Epidermal melanocyte (primary cell): ENCODE measurements around the gene PARP3.

ENCODE experiments used
- DNase-seq: peaks from one replicate; pipeline ENCODE4 v3.0.0; 2011; ENCODE audit warnings: low spot score; ENCODE audit not compliant: insufficient read length

The PARP3 gene

DNA sequence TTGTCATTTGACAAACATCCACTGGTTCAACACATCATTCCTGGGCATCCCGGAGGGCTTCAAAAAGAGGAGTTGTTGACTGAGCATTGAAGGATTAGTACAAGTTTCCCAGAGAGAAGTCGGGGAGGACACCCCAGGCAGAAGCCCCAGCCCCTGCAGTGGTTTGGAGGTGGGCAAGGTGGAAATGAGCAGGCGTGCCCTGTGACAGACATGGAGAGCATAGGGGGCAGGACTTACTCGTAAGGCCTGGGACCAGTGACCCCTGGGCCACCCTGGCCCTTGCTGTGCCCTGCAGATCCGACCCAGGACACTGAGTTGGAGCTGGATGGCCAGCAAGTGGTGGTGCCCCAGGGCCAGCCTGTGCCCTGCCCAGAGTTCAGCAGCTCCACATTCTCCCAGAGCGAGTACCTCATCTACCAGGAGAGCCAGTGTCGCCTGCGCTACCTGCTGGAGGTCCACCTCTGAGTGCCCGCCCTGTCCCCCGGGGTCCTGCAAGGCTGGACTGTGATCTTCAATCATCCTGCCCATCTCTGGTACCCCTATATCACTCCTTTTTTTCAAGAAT lies 5.9 kb downstream of the PARP3 start:
- DNase-seq: no peak

DNA sequence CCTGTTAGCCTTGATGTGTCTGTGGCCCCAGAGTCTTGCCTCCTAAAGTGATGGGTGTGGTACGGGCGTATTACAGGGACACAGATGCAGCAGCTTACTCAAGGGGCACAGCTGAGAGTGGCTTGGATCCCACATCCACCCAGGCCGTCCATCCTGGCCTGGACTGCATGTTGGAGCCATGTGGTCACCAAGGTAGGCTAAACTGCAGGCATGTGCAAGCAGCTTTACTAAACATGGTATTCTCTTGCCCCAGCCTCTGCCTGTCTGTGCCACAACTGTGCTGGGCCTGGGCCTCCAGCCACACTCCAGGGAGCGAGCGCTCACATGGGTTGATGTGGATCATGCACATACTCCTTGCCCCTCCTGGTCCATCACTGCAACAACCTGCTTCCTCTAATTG lies 7.0 kb downstream of the PARP3 start:
- DNase-seq: no peak

GRCh38 chr3:51950899-51951298 lies 8.7 kb downstream of the PARP3 start:
- DNase-seq: no peak

DNA sequence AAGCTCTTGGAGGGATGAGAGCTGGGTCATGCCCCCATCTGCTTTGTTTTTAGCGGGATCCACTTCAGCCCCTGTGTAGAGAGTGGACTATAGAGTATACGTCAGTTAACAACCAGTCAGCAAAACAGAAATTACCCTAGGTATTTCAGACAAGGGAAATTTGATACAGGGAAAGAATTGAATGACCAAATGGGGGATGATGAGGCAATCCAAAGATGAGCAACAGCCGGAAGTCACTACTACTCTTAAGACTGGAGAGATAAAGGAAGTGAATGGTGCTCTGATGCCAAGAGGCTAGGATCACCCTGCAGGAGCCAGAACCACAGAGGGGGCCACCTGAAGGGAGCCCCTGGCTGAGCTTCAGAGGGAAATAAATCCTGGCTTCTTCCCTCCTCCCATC lies 11.3 kb downstream of the PARP3 start:
- DNase-seq: no peak

DNA sequence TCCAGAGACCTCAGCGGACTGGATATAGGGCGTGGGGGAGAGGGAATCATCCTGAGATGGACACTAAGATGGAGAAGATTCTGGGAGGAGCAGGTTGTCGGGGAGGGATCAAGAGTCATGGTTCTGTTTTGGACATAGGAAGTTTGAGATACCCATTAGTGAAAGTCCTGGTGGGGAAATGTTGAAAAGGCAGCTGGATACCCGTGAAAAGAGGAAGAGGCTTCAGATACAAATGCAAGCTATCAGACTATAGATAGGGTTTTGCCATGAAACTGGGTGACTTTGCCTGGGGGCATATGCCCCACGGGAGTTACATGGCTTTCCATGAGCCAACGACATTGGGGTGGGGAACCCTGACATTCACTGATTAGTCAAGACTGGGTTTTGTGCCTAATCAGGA lies 11.9 kb downstream of the PARP3 start:
- no peak for DNase-seq

- DNase-seq: no peak
Measured at GRCh38 chr3:51954713-51955112, 12.6 kb downstream of the PARP3 start.

DNA sequence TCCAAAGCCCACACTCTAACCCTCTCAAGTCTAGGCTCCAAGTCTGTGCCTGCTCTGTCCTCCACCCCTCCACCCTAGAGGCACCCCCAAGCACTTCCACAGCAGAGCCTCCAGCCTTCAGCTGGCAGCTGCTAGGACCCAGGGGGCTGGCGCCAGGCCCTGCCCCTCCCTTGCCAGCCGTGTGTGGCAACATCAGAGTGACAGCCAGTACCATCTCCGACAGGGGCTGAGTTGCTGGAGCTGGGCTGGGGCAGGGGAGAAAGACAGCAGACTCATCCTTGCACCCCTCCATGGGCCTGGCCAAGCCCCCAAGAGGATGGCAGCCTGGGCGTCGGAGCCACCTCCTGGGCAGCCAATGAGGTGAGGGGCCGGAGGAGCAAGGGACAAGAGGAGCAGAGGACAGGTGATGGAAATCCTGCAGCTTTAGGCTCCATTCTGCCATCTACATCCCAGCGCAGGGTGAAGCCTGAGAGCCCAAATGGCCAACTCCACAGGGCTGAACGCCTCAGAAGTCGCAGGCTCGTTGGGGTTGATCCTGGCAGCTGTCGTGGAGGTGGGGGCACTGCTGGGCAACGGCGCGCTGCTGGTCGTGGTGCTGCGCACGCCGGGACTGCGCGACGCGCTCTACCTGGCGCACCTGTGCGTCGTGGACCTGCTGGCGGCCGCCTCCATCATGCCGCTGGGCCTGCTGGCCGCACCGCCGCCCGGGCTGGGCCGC lies 13.2 kb downstream of the PARP3 start, which contains the start of gene GPR62:
GPR62 (plus strand) TSS at position 207 of the 718 bp plus-strand sequence; CDS start at position 479, 272 bp downstream.
- DNase-seq: no peak

- peak; percentile 66 for DNase-seq
Measured at GRCh38 chr3:51955893-51956770, 14.0 kb downstream of the PARP3 start.

DNA sequence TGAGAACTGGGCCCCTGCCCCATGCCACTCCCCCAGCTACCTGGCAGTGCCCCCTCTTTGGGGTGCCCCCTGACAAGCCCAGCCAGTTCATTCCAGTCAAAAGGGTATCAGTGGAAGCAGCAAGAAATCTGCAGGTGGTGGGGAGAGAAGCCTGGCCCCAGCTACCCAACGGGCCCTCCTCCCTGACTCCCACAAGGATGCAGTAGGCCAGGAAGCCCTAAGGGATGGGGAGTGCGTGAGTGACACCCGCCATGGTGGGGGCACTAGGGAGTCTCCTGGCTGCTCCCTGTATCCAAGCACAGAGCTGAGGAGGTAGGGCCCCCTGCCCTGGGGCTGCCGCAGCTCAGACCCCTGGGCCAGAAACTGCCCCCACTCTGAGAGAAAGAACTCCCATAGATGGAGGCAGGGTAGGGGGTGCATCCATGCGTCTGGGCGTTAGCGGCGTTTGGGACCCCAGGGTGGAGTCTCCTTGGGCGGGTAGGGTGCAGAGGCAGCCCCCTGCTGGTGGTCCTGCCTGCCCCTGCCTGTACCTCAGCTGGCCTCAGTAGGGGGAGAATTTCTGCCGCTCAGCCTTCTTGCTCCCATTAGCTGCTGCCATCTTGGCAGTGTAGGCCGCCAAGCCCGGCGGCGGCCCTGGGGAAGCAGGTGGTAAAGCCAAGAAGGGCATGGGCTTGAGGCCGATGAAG lies 15.5 kb downstream of the PARP3 start:
- DNase-seq: no peak

DNA sequence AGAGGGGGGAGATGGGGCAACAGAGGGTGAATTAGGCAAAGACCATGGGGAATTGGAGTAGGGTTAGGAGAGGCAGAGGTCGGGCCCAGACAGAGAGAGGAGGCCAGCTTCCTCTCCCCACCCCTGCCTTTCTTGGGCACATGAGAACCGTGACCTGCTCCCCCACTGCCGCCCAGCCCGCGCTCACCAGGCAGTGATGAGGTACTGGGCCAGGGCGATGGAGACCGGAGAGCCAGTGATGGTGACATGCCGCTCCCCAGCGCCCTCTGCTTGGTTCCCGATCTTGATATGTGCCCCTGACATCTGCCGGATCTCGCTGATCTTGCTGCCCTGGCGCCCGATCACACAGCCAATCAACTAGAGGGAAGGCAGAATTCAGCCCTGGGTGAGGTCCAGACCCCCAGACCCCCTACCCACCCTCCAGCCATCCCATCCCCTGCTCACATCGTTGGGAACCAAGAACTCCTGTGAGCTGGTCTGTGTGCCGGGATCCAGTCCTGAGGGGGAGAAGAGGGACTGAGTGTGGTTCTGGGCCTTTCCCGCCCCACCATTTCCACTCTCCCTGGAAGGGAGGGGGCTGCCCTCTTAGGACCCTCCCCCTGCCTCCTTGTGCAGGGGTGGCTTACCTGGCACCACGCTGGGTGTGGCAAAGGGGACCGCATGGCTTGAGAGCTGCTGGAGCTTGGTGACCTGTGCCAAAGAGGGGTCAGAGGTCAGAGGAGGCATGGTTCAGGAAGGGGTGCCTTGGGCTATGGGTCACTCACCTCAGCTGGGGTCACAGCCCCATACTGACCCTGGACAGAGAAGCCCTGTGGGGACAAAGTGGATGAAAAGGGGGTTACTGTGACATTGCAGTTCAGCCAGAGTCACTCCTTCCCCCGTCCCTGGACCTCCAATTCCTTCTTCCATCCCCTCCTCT lies 16.7 kb downstream of the PARP3 start:
- no peak for DNase-seq

GRCh38 chr3:51959651-51960050 lies 17.5 kb downstream of the PARP3 start:
- no peak for DNase-seq

GRCh38 chr3:51960386-51960785 lies 18.2 kb downstream of the PARP3 start:
- no peak for DNase-seq

- no peak for DNase-seq
Measured at GRCh38 chr3:51961011-51961410, 18.8 kb downstream of the PARP3 start.

DNA sequence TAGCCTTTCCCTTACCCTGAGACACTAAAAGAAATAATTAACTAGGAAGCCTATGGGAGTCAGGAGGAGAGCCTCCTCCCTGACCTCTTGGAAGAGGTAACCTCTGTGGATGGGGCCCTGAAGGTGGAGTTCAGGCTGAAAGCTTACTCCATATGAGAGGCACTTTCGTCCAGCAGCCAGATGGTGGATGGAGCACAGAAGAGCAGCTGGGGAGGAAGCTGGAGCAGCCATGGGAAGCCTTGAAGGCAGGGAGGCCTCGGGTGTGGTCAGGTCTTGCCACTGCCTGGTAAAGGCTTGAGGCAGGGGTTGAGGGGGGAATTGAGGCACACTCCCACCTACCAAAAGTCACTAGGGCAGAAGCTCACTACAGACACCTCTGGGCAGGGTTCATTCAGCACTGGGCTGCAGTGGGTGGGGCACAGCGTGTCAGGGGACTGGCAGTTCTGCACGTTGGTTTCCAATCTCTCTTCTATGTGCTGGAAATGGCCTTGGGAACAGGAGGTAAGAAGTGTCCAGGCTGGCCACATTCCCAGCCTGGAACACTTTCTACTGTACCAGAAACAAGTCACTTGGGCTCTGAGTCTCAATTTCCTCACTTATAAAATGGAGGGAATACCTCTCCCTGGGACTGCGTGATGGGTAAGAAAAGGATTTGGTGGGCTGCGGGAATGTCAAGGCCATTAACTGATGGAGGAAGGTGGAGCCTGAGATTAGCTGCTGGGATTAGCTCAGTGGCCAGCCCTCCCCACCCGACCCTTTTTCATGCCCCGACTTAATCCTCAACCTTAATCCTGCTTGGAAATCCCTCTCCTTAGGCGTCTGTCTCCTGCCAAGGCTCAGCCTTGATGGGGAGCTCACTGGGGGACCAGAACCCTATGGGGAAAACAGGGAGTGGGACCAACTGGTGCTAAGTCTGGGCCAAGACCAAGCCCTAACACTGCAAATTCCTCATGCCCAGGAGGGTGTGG lies 19.7 kb downstream of the PARP3 start:
- DNase-seq: no peak

DNA sequence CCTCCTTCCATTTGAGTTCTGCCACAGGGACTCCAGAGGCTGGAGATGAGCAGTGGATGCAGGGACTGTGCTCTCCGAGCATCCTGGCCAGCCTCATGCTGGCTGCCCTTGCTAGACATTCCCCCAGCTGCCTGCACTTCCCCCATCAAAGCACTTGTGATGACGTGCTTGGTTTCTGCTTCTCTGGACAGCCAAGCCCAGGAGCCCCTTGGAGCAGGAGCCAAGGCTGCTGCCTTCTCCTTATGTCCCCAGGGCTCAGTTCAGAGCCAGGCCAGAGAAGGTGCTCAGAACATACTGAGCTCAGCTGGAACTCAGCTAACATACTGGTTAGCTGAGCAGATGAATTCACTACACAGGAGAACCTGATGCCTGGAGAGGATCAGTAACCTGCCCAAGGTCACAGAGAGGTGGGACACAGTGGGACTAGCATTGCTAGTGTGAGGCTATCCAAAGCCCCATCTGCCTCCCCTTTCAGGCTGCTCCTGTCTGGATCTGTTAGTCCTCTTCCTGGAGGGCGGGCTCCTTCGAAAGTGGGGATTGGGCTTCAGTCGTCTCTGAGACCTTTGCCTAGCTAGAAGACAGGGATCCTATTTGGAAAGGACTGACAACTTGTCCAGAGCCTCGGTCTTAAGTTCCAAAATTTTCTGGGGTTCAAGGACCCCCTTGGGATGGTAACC lies 20.8 kb downstream of the PARP3 start:
- no peak for DNase-seq

- no peak for DNase-seq
Measured at GRCh38 chr3:51963951-51964451, 21.8 kb downstream of the PARP3 start.

- DNase-seq: no peak
Measured at GRCh38 chr3:51964521-51964920, 22.4 kb downstream of the PARP3 start.

GRCh38 chr3:51966016-51966415 lies 23.9 kb downstream of the PARP3 start:
- DNase-seq: no peak

DNA sequence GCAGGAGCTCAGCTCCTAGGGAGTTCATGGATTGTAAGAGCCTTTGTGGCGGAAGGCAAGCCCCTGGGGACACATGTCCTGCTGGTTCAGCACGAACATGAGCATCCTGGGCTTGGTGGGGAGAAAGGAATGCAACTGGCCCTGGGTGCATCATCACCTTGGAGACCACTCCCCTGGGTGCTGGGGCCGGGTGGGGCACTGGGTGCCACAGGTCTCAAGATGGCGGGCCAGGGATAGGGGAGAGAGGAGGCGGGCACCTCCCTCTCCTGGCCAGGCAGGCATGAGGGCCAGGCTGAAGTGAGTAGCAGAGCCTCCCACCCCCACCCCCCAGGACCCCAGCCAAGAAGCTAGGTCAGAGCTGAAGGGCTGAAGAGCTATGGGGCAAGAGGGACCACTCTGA lies 24.3 kb downstream of the PARP3 start:
- no peak for DNase-seq
